HEK293 (cell line): ENCODE data around the gene AADACL3.
"Not testable (repeated sequence)": the region's sequence is repeated elsewhere in the genome, so short reads cannot be mapped to it uniquely, and the experiment has no call there.

Experiments used
- CTCF ChIA-PET: fragments of 350-600 bp; formaldehyde crosslinking; extraction: SDS; loops from one replicate; lab custom pipeline; 2021; ENCODE audit warnings: antibody characterized with exemption; lab: Yijun Ruan, JAX
- POLR2A ChIA-PET: fragments of 300-600 bp; formaldehyde crosslinking; extraction: SDS; loops from one replicate; lab custom pipeline; 2020; ENCODE audit warnings: antibody characterized with exemption, inconsistent platforms; lab: Yijun Ruan, JAX
- H3K27ac ChIP-seq: fragments of 200-500 bp; sonication (Bioruptor generic); 2 replicates; pipeline ENCODE4 v1.5.1; 2014; ENCODE audit warnings: low read depth, low read length, control low read depth, inconsistent platforms; ENCODE audit errors: extremely low read depth
- H3K36me3 ChIP-seq, 2 experiments: fragments of 200-500 bp in 1 of 2; sonication (Bioruptor generic) in 1 of 2; 1 replicate in 1 of 2; 2 replicates in 1 of 2; pipeline ENCODE4 v1.5.1; 2014 to 2017; ENCODE audit warnings: inconsistent platforms in 2 of 2, low read length in 2 of 2; ENCODE audit not compliant: control insufficient read depth in 2 of 2, insufficient read depth in 1 of 2
- H3K4me1 ChIP-seq: fragments of 200-500 bp; sonication (Bioruptor generic); 2 replicates; pipeline ENCODE4 v1.5.1; 2014; ENCODE audit warnings: mild to moderate bottlenecking, low read length, inconsistent platforms; ENCODE audit not compliant: control insufficient read depth, insufficient read depth
- H3K4me3 ChIP-seq: 2 replicates; pipeline ENCODE4 v1.5.1; 2011; ENCODE audit warnings: low read depth, mild to moderate bottlenecking, control low read depth, low read length, moderate library complexity
- H3K9me3 ChIP-seq: fragments of 200-500 bp; sonication (Bioruptor generic); 2 replicates; pipeline ENCODE4 v1.5.1; 2014; ENCODE audit warnings: low read depth, low read length, inconsistent platforms; ENCODE audit not compliant: control insufficient read depth, insufficient read depth
- EGR2 ChIP-seq: fragments of 450-650 bp; formaldehyde crosslinking; IDR thresholded peaks from 2 replicates; pipeline ENCODE4 v1.5.1; 2016; ENCODE audit warnings: low read depth, missing biosample characterization, missing genetic modification characterization
- GFI1B ChIP-seq: fragments of 450-650 bp; formaldehyde crosslinking; IDR thresholded peaks from 2 replicates; pipeline ENCODE4 v1.5.1; 2016; ENCODE audit warnings: missing biosample characterization, missing genetic modification characterization
- KLF7 ChIP-seq: fragments of 450-650 bp; formaldehyde crosslinking; IDR thresholded peaks from 2 replicates; pipeline ENCODE4 v1.5.1; 2016; ENCODE audit warnings: missing biosample characterization, missing genetic modification characterization, borderline replicate concordance
- KLF8 ChIP-seq: fragments of 450-650 bp; formaldehyde crosslinking; IDR thresholded peaks from 2 replicates; pipeline ENCODE4 v1.5.1; 2016; ENCODE audit warnings: missing biosample characterization, missing genetic modification characterization
- RBAK ChIP-seq: fragments of 450-650 bp; formaldehyde crosslinking; IDR thresholded peaks from 2 replicates; pipeline ENCODE4 v1.5.1; 2016; ENCODE audit warnings: missing biosample characterization, missing genetic modification characterization
- TRIM28 ChIP-seq: IDR thresholded peaks from 2 replicates; pipeline ENCODE4 v1.6.1; 2011; ENCODE audit warnings: low read length, control low read depth, borderline replicate concordance
- ZIC2 ChIP-seq: fragments of 450-650 bp; formaldehyde crosslinking; IDR thresholded peaks from 2 replicates; pipeline ENCODE4 v1.5.1; 2016; ENCODE audit warnings: missing biosample characterization, missing genetic modification characterization
- ZNF10 ChIP-seq: fragments of 450-650 bp; formaldehyde crosslinking; IDR thresholded peaks from 2 replicates; pipeline ENCODE4 v1.5.1; 2017; ENCODE audit warnings: missing biosample characterization, missing genetic modification characterization
- ZNF112 ChIP-seq: fragments of 450-650 bp; formaldehyde crosslinking; IDR thresholded peaks from 2 replicates; pipeline ENCODE4 v1.5.0; 2017; ENCODE audit warnings: missing biosample characterization, missing genetic modification characterization
- ZNF114 ChIP-seq: fragments of 450-650 bp; formaldehyde crosslinking; IDR thresholded peaks from 2 replicates; pipeline ENCODE4 v1.5.0; 2017; ENCODE audit warnings: missing biosample characterization, missing genetic modification characterization
- ZNF169 ChIP-seq: fragments of 450-650 bp; formaldehyde crosslinking; IDR thresholded peaks from 2 replicates; pipeline ENCODE4 v1.5.1; 2016; ENCODE audit warnings: missing biosample characterization, missing genetic modification characterization
- ZNF18 ChIP-seq: fragments of 450-650 bp; formaldehyde crosslinking; IDR thresholded peaks from 2 replicates; pipeline ENCODE4 v1.5.1; 2016; ENCODE audit warnings: missing biosample characterization, missing genetic modification characterization
- ZNF266 ChIP-seq: fragments of 450-650 bp; formaldehyde crosslinking; IDR thresholded peaks from 2 replicates; pipeline ENCODE4 v1.5.1; 2016; ENCODE audit warnings: missing biosample characterization, missing genetic modification characterization, low read depth
- ZNF621 ChIP-seq: fragments of 450-650 bp; formaldehyde crosslinking; IDR thresholded peaks from 2 replicates; pipeline ENCODE4 v1.5.1; 2017; ENCODE audit warnings: missing biosample characterization, missing genetic modification characterization
- ZNF830 ChIP-seq: fragments of 450-650 bp; IDR thresholded peaks from 2 replicates; pipeline ENCODE4 v1.5.0; 2018; ENCODE audit warnings: missing biosample characterization, missing genetic modification characterization, low read depth, mild to moderate bottlenecking, moderate library complexity
- ZNF843 ChIP-seq: fragments of 450-650 bp; formaldehyde crosslinking; IDR thresholded peaks from 2 replicates; pipeline ENCODE4 v1.5.1; 2016; ENCODE audit warnings: missing biosample characterization, missing genetic modification characterization
- ZSCAN30 ChIP-seq: fragments of 450-650 bp; IDR thresholded peaks from 2 replicates; pipeline ENCODE4 v1.5.1; 2018; ENCODE audit warnings: missing biosample characterization, mild to moderate bottlenecking, missing genetic modification characterization, moderate library complexity
- TF ChIP-seq, protein P1 (sequence below): fragments of 450-650 bp; formaldehyde crosslinking; IDR thresholded peaks from 2 replicates; pipeline ENCODE4 v1.5.1; 2016; ENCODE audit warnings: missing biosample characterization, missing genetic modification characterization
- TF ChIP-seq, protein P2 (sequence below): fragments of 450-650 bp; formaldehyde crosslinking; IDR thresholded peaks from 2 replicates; pipeline ENCODE4 v1.5.1; 2016; ENCODE audit warnings: missing biosample characterization, missing genetic modification characterization

The AADACL3 gene

GRCh38 chr1:12712929-12713328, 3.0 kb upstream of the AADACL3 start:
- Histone ChIP-seq H3K4me3 (no peak overlapping the region), H3K27ac (no peak overlapping the region)
- ChIA-PET POLR2A (no interaction called here), CTCF (no interaction called here)
- TF ChIP-seq ZNF843 (tag by site-specific recombination) (no peak), KLF7 (tag by site-specific recombination) (no peak), RBAK (no peak), KLF8 (tag by site-specific recombination) (no peak), ZNF169 (tag by site-specific recombination) (no peak), TRIM28 (no peak), ZNF266 (tag by site-specific recombination) (no peak), ZNF621 (tag by site-specific recombination) (no peak)
- TF ChIP-seq, all 188 proteins: peak for 0
- Histone ChIP-seq H3K36me3 (no peaks in the 10 kb centered on the region), H3K4me1 (no peaks in the 10 kb centered on the region), H3K9me3 (no peaks in the 10 kb centered on the region)

GRCh38 chr1:12713651-12714050, 2.3 kb upstream of the AADACL3 start:
- CTCF ChIA-PET, H3K4me1 ChIP-seq, H3K4me3 ChIP-seq, H3K27ac ChIP-seq, POLR2A ChIA-PET, H3K9me3 ChIP-seq, H3K36me3 ChIP-seq: not testable (repeated sequence)

- TF ChIP-seq, protein P1, sequence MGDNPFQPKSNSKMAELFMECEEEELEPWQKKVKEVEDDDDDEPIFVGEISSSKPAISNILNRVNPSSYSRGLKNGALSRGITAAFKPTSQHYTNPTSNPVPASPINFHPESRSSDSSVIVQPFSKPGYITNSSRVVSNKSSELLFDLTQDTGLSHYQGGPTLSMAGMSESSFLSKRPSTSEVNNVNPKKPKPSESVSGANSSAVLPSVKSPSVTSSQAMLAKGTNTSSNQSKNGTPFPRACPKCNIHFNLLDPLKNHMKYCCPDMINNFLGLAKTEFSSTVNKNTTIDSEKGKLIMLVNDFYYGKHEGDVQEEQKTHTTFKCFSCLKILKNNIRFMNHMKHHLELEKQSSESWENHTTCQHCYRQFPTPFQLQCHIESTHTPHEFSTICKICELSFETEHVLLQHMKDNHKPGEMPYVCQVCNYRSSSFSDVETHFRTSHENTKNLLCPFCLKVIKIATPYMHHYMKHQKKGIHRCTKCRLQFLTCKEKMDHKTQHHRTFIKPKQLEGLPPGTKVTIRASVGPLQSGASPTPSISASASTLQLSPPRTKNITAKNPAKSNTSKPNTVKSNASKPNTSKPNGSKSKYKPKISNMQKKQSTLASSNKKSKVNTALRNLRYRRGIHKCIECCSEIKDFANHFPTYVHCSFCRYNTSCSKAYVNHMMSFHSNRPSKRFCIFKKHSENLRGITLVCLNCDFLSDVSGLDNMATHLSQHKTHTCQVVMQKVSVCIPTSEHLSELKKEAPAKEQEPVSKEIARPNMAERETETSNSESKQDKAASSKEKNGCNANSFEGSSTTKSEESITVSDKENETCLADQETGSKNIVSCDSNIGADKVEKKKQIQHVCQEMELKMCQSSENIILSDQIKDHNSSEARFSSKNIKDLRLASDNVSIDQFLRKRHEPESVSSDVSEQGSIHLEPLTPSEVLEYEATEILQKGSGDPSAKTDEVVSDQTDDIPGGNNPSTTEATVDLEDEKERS (tag by site-specific recombination) = no peak
- TF ChIP-seq ZNF18 (tag by site-specific recombination) (no peak), EGR2 (no peak), ZNF112 (tag by site-specific recombination) (no peak), ZIC2 (tag by site-specific recombination) (no peak), ZNF114 (tag by site-specific recombination) (no peak), ZNF830 (tag by site-specific recombination) (no peak), GFI1B (tag by site-specific recombination) (no peak), ZSCAN30 (tag by site-specific recombination) (no peak), ZNF10 (tag by site-specific recombination) (no peak)
- TF ChIP-seq, protein P2, sequence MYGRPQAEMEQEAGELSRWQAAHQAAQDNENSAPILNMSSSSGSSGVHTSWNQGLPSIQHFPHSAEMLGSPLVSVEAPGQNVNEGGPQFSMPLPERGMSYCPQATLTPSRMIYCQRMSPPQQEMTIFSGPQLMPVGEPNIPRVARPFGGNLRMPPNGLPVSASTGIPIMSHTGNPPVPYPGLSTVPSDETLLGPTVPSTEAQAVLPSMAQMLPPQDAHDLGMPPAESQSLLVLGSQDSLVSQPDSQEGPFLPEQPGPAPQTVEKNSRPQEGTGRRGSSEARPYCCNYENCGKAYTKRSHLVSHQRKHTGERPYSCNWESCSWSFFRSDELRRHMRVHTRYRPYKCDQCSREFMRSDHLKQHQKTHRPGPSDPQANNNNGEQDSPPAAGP (tag by site-specific recombination) = no peak
- TF ChIP-seq, all 188 proteins: peak for 0
- no peaks in the 10 kb centered on the region for H3K4me1 ChIP-seq
- no peaks in the 10 kb centered on the region for H3K36me3 ChIP-seq
- H3K9me3 ChIP-seq = no peaks in the 10 kb centered on the region
- ChIA-PET CTCF (no interaction called here), POLR2A (no interaction called here)
- no peak overlapping the region for H3K27ac ChIP-seq
- H3K4me3 ChIP-seq = no peak overlapping the region
Measured at GRCh38 chr1:12714710-12715475, 1.0 kb upstream of the AADACL3 start.
